Forelimb muscle (tissue), 1 donor: Measurements from ENCODE around the gene SHISA7. TPM values are rescaled to one million over a fixed set of nuclear protein-coding genes. Genes with fewer than 3 reads are reported as not detected.
"Not testable (repeated sequence)": the region's sequence is repeated elsewhere in the genome, so short reads cannot be mapped to it uniquely, and the experiment has no call there.

Source experiments
- DNase-seq: peaks from one replicate; pipeline ENCODE4 v3.0.0-alpha.2; 2013; ENCODE audit warnings: low read depth
- polyA plus RNA-seq: library from polyadenylated mRNA; unstranded; fragments of 120-200 nt; gene quantifications from one replicate; pipeline ENCODE4 v1.2.1, GENCODE V29; 2013; ENCODE audit not compliant: insufficient read length

SHISA7 gene
- polyA plus RNA-seq, 1 donor, result 0.14 TPM

DNA sequence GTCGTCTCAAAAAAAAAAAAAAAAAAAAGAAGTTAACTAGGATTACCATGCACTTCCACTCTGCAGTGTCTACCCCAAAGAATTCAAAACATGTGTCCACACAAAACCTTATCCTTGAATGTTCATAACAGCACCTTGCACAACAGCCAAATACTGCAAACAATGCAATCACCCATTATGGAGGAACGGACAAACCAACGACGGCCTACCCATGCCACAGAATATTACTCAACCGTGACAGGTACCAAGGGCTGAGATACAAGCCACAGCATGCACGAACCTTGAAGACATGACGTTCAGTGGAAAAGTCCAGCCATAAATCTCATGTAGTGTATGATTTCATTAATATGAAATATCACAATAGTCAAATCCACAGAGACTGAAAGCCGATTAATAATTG lies 3.0 kb upstream of the SHISA7 start:
- no peak for DNase-seq

- DNase-seq, result no peak
Observed at GRCh38 chr19:55444646-55445045, 1.5 kb upstream of the SHISA7 start.

- no peak for DNase-seq
Observed at GRCh38 chr19:55443824-55444480, 852 bp upstream of the SHISA7 start.

- no peak for DNase-seq
Observed at GRCh38 chr19:55442372-55442961, 633 bp downstream of the SHISA7 start.

GRCh38 chr19:55441692-55442321 lies 1.3 kb downstream of the SHISA7 start:
- DNase-seq, result no peak

DNA sequence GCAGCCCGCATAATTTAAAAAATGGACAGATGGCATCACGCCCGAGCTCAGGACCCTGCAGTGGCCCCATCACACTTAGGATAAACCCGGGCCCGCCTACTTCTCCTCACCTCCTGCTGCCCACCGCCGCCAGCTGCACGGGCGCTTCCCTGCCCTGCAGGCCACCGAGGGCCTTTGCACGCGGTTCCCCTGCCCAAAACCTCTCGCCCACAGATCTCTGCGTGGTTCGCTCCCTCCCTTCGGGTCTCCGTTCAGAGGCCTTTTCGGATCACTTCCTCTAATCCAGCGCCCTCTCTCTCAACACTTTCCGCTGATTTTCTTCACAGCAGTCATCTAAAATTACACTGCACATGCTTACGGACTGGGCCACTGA lies 1.8 kb downstream of the SHISA7 start:
- DNase-seq, result no peak

- no peak for DNase-seq
Observed at GRCh38 chr19:55440411-55441105, 2.5 kb downstream of the SHISA7 start.

GRCh38 chr19:55439052-55439451 lies 4.0 kb downstream of the SHISA7 start:
- no peak for DNase-seq

DNA sequence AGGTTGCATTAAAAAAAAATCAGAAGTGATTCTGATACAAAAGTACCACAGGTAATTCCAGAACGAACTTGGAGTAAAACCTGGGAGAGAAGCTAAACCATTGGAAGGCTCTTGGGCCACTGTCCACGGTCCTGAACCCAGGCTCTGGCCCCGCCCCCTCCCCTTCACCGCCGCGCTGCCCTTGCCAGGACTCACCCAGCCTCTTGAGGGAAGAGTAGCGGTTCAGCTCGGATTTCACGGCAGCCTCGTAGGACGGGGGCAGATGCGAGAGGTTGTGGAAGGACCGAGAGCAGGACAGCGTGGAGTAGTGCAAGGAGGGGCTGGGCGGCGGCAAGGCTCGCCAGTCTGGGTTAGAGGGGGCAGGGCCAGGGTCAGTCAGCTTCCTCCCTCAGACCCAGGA lies 5.7 kb downstream of the SHISA7 start:
- no peak for DNase-seq

GRCh38 chr19:55436847-55437246 lies 6.3 kb downstream of the SHISA7 start:
- no peak for DNase-seq

GRCh38 chr19:55435020-55435419 lies 8.1 kb downstream of the SHISA7 start:
- DNase-seq, result no peak

- DNase-seq, result no peak
Observed at GRCh38 chr19:55434356-55434919, 8.7 kb downstream of the SHISA7 start.

GRCh38 chr19:55433292-55433691 lies 9.8 kb downstream of the SHISA7 start:
- DNase-seq, result no peak

DNA sequence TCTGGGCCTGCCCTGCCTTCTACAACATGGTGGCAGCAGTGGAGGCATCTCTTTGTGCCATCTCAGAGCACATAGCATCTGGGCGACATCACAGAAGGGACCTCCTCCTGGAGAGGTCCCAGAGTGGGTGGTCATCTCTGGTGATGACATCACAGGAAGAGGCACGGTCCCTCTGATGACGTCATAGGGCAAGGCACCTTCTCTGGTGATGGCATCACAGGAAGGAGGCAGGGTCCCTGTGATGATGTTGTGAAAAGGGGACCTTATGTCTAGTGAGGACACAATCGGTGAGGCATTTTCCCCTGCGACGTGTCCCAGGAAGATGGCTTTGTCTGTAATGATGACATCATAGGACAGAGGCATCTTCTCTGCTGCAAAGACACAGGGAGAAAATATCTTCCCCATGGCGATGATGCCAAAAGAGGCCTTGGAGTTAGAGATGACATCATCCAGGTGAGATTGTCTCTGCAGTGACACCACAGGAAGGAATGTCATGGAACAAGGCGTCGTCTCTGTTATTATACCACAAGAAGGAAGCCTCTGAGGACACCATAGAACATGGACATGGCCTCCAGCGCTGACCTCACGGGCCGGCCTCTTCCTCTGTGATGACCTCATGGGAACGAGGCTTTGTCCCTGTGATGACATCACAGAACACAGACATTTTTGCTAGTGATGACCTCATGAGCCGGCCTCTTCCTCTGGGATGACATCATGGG lies 10.7 kb downstream of the SHISA7 start:
- DNase-seq, result no peak

- DNase-seq, result no peak
Observed at GRCh38 chr19:55431183-55431582, 11.9 kb downstream of the SHISA7 start.

GRCh38 chr19:55426042-55426441 lies 17.1 kb downstream of the SHISA7 start:
- DNase-seq, result no peak

GRCh38 chr19:55424518-55424917 lies 18.6 kb downstream of the SHISA7 start:
- no peak for DNase-seq

GRCh38 chr19:55423225-55424005 lies 19.7 kb downstream of the SHISA7 start:
- no peak for DNase-seq

GRCh38 chr19:55421281-55421680 lies 21.8 kb downstream of the SHISA7 start:
- DNase-seq, result not testable (repeated sequence)

- DNase-seq, result no peak
Observed at GRCh38 chr19:55419624-55420236, 23.4 kb downstream of the SHISA7 start.
